NCI-H226 (cell line): ENCODE measurements around the gene IYD.
"Not testable (repeated sequence)": the region's sequence is repeated elsewhere in the genome, so short reads cannot be mapped to it uniquely, and the experiment has no call there.

Experiments used
- DNase-seq: peaks from one replicate; pipeline ENCODE4 v3.0.0-alpha.2; 2015

The IYD gene

GRCh38 chr6:150435832-150436231 is 67.0 kb downstream of the IYD start:
- DNase-seq, result no peak

- DNase-seq, result no peak
Observed at GRCh38 chr6:150439373-150439772, 70.6 kb downstream of the IYD start.

GRCh38 chr6:150443621-150444020 is 74.8 kb downstream of the IYD start:
- DNase-seq, result no peak

GRCh38 chr6:150444308-150444707 is 75.5 kb downstream of the IYD start:
- DNase-seq, result no peak

- DNase-seq, result no peak
Observed at GRCh38 chr6:150445486-150445885, 76.7 kb downstream of the IYD start.

- DNase-seq, result no peak
Observed at GRCh38 chr6:150448221-150448620, 79.4 kb downstream of the IYD start.

- not testable (repeated sequence) for DNase-seq
Observed at GRCh38 chr6:150449055-150449454, 80.2 kb downstream of the IYD start.

GRCh38 chr6:150450918-150451317 is 82.1 kb downstream of the IYD start:
- no peak for DNase-seq

- DNase-seq, result no peak
Observed at GRCh38 chr6:150451807-150452427, 83.1 kb downstream of the IYD start.

GRCh38 chr6:150452428-150453243 is 83.8 kb downstream of the IYD start:
- DNase-seq, result no peak

GRCh38 chr6:150453357-150453756 is 84.5 kb downstream of the IYD start:
- no peak for DNase-seq
